LNCAP (cell line): ENCODE measurements around the gene IL23A.

Experiments used
- TF ChIP-seq, protein P1 (sequence below): fragments of 450-650 bp; IDR thresholded peaks from 2 replicates; pipeline ENCODE4 v1.5.1; 2017; ENCODE audit warnings: mild to moderate bottlenecking

IL23A gene

DNA sequence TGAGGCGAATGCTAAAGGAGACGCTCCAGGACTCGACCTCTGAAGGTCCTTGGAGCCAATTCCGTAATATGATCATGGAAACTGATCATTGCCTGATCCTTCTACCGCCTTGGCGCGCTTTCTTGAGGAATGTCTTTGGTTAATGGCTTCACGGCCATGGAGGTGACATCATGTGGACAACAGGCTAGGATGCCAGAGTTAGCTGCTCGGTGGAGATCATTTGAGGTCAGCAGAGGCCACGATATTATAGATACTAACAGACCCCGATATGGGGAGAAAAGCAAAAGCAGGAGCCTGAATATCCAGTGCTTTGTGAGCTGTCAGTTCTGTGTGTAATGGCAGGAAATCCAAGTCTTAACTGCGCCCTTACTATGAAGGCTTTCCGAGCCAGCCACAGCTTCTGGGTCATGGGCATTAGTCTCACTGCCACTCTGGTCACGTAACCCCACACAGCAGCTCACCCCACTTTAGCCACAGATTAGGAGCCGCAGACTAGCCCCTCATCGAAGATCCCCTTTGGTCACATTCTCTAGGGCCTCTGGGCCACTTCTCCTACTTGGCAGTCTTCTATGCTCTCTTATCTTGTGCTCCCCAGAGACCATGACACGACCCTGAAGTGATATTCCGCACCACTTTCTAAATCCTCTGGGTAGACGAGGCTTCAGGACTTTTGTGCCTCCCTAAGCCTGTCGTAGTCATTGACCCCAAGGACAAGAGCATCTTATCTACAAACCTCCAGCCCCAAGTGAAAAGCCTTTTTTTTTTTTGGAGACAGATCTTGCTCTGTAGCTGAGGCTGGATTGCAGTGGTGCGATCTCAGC lies 37.8 kb upstream of the IL23A start:
- TF ChIP-seq, protein P1, sequence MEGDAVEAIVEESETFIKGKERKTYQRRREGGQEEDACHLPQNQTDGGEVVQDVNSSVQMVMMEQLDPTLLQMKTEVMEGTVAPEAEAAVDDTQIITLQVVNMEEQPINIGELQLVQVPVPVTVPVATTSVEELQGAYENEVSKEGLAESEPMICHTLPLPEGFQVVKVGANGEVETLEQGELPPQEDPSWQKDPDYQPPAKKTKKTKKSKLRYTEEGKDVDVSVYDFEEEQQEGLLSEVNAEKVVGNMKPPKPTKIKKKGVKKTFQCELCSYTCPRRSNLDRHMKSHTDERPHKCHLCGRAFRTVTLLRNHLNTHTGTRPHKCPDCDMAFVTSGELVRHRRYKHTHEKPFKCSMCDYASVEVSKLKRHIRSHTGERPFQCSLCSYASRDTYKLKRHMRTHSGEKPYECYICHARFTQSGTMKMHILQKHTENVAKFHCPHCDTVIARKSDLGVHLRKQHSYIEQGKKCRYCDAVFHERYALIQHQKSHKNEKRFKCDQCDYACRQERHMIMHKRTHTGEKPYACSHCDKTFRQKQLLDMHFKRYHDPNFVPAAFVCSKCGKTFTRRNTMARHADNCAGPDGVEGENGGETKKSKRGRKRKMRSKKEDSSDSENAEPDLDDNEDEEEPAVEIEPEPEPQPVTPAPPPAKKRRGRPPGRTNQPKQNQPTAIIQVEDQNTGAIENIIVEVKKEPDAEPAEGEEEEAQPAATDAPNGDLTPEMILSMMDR: no peak

DNA sequence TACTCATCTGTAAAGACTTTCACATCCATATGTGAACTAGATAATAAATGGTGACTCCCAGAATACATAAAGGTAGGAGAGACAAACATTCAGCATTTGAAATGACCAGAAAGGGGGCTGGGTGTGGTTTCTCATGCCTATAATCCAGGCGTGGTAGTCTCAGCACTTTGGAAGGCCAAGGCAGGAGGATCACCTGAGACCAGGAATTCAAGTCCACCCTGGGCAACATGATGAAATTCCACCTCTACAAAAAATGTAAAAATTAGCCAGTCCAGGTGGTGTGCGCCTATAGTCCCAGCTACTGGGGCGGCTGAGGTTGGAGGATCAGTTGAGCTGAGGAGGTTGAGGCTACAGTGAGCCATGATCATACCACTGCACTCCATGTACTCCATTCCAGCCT lies 34.4 kb upstream of the IL23A start:
- TF ChIP-seq, protein P1: no peak

DNA sequence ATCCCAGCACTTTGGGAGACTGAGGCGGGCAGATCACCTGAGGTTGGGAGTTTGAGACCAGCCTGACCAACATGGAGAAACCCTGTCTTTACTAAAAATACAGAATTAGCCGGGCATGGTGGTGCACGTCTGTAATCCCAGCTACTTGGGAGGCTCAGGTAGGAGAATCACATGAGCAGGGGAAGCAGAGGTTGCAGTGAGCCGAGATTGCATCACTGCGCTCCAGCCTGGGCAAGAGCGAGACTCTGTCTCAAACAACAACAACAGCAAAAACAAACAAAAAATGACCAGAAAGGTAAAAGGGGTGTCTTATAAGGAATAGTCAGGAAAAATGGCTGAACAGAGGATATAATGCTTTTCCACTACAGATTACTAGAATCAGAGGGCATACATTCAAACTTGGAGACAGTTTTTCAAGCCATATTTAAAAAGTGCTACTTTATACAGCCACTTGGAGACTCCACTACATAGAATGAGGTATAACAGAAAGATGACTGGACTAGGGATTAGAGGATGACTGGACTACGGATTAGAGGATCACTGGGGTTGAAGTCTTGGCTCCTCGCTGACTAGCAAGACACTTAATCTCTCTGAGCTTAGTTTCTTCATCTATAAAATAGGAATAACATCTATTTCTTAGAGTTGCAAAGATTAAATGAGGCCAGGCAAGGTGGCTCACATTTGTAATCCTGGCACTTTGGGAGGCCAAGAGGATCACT lies 33.7 kb upstream of the IL23A start:
- TF ChIP-seq, protein P1: no peak

DNA sequence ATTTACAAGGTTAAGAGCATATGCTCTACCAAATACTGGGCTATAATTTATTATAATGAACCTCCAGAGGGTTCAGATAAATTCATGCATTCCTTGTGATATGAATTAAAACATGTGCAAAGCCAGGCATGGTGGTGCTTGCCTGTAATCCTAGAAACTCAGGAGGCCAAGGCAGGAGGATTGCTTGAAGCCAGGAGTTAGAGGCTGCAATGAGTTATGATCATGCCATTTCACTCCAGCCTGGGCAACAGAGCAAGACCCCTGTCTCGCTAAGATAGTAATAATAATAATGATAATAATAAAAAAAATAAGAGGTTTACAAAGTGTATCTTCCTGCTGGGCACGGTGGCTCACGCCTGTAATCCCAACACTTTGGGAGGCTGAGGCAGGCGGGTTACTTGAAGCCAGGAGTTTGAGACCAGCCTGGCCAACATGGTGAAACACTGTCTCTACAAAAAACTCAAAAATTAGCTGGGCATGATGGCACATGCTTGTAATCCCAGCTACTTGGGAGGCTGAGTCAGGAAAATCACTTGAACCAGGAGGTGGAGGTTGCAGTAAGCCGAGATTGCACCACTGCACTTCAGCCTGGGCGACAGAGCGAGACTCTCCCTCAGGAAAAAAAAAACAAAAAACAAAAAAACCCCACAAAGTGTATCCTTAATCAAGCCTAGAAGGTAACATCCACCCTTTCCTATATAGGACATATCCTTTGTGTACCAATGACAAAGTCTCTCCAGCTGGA lies 31.3 kb upstream of the IL23A start:
- TF ChIP-seq, protein P1: no peak

DNA sequence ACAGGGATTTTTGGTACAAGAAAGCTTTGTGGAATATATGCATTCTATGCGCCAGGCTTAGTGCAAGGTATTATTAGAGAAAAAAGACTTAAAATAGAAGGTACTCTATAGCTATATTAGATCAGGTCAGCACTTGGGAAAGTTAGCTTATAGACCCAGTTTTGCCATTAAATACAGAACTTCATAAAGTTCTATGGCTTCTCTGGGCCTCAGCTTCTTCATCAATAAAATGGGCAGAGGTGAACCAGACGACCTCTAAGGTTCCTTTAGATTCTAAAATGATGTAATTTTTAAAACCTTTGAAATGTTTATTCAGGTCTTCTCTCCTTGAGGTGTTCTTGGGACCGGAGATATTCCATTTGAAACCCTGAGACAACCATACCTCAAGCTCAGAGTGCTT lies 30.0 kb upstream of the IL23A start:
- TF ChIP-seq, protein P1: no peak

DNA sequence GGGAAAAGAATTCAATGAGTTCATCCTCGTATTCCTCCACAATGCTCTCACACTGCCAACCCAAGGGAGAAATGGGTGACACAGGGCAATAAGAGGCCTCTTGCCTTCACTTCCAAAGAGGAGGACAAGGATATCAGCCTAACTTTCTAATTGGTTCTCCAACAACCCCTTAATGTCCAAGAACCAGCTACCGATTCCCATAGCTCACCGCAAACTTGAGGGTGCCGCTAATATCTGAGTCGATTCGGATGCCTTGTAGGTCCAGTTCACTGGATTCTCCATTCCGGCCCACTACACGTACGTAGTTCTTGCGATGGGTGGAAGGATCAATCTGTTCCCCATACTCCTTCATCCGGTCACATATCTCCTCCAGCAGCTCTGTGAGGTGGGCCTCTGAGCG lies 27.7 kb upstream of the IL23A start:
- TF ChIP-seq, protein P1: no peak

DNA sequence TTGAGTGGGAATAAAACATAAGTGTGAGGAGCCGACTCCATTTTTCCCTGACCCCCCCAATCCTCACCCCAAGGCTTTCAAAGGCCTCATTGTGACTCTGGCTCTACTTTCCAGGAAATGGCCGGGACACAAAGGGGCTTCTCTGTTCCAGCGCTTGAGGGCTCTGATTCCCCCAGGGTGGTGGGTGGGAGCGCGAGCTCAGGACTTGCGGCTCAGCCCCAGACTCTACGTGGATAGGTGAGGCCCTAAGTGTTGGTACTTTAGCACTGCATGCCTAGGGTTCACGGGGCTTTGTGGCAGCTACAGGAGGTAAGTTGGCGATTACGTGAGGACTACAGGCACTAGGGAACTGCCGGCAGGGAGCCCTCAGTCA lies 23.4 kb upstream of the IL23A start:
- TF ChIP-seq, protein P1: no peak
